Measurements from ENCODE around the gene TDO2.

Gene TDO2

DNA sequence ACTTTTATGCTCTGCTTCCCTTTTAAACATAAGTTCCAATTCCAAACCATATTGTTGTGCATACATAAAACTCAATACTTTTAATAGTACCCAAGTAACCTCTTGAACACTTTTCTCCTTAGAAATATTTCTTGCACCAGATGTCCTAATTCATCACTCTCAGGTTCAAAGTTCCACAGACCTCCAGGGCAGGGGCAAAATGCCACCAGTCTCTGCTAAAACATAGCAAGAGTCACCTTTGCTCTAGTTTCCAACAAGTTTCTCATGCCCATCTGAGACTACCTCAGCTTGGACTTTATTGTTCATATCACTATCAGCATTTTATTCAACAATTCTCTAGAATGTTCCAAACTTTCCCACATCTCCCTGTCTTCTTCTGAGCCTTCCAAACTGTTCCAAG is 23.7 kb upstream of the TDO2 start:
- H3K4me3 ChIP-seq (ENCODE audit: low read depth, low read length) = no peak overlapping the region
- TF ChIP-seq, protein P1, sequence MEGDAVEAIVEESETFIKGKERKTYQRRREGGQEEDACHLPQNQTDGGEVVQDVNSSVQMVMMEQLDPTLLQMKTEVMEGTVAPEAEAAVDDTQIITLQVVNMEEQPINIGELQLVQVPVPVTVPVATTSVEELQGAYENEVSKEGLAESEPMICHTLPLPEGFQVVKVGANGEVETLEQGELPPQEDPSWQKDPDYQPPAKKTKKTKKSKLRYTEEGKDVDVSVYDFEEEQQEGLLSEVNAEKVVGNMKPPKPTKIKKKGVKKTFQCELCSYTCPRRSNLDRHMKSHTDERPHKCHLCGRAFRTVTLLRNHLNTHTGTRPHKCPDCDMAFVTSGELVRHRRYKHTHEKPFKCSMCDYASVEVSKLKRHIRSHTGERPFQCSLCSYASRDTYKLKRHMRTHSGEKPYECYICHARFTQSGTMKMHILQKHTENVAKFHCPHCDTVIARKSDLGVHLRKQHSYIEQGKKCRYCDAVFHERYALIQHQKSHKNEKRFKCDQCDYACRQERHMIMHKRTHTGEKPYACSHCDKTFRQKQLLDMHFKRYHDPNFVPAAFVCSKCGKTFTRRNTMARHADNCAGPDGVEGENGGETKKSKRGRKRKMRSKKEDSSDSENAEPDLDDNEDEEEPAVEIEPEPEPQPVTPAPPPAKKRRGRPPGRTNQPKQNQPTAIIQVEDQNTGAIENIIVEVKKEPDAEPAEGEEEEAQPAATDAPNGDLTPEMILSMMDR (IDR thresholded peaks at IDR 0.05; ENCODE audit: borderline replicate concordance, insufficient read depth, low read depth, low read length) = no peak

- TF ChIP-seq, protein P1 (IDR thresholded peaks at IDR 0.05; ENCODE audit: borderline replicate concordance, insufficient read depth, low read depth, low read length) = no peak
- no peak overlapping the region for H3K4me3 ChIP-seq (ENCODE audit: low read depth, low read length)
Observed at GRCh38 chr4:155881555-155881954, 21.9 kb upstream of the TDO2 start.

DNA sequence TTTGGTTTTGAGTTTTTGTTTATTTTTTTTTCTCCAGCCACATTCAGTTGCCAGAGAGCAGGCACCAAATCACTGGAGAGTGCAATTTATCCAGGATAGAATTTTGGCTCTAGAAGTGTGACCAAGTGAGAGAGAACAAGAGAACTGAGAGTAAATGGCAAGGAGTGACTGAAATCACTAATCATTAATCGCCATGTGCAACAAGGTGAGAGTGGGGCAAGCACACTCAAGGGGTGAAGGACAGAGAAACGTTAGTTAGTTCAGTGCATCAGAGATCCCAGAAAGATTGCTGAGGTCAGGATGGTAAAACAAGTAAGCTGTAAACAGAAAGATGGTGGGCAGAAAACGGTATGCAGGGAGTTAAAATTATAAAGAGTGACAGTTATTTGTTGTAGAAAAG is 19.6 kb upstream of the TDO2 start:
- TF ChIP-seq, protein P1 (IDR thresholded peaks at IDR 0.05; ENCODE audit: borderline replicate concordance, insufficient read depth, low read depth, low read length) = no peak
- no peak overlapping the region for H3K4me3 ChIP-seq (ENCODE audit: low read depth, low read length)

GRCh38 chr4:155885666-155886065 is 17.8 kb upstream of the TDO2 start:
- TF ChIP-seq, protein P1 (IDR thresholded peaks at IDR 0.05; ENCODE audit: borderline replicate concordance, insufficient read depth, low read depth, low read length) = no peak
- H3K4me3 ChIP-seq (ENCODE audit: low read depth, low read length) = no peak overlapping the region

DNA sequence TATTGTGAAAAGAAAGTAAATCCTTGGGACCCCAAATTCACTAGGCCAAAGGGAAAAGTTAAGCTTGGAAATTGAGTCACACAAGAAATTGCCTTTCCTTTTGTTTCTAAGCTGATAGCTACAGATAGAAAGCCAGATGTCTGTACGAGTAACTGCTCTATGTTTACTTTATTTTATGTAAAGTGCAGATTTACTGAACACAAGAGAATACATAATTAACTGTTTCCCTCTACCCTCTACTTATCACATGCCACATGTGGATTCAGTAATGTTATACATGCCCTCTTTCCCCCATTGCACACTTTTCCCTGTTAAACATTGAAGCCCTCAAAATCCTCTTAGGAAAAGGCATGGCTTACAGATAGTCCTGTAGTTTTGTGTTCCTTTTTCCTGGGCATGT is 16.5 kb upstream of the TDO2 start:
- TF ChIP-seq, protein P1 (IDR thresholded peaks at IDR 0.05; ENCODE audit: borderline replicate concordance, insufficient read depth, low read depth, low read length) = no peak
- no peak overlapping the region for H3K4me3 ChIP-seq (ENCODE audit: low read depth, low read length)

DNA sequence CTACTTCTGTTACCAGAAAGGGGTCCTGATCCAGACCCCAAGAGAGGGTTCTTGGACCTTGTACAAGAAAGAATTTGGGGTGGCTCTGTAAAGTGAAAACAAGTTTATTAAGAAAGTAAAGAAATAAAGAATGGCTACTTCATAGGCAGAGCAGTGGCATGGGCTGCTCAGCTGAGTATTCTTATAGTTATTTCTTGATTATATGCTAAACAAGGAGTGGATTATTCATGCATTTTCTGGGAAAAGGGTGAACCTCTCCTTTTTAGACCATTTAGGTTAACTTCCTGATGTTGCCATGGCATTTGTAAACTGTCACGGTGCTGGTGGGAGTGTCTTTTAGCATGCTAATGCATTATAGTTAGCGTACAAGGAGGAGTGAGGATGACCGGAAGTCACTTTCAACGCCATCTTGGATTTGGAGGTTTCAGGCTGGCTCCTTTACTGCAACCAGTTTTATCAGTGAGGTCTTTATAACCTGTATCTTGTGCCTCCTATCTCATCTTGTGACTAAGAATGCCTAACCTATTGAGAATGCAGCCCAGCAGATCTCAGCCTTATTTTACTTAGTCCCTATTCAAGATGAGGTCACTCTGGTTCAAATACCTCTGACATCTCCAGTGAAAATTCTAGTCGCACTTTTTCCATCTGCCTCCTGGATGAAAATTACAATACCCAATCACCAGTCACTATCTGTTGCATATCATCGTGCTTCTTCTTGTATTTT is 15.5 kb upstream of the TDO2 start:
- no peak overlapping the region for H3K4me3 ChIP-seq (ENCODE audit: low read depth, low read length)
- TF ChIP-seq, protein P1 (IDR thresholded peaks at IDR 0.05; ENCODE audit: borderline replicate concordance, insufficient read depth, low read depth, low read length) = no peak

GRCh38 chr4:155889031-155889793 is 14.3 kb upstream of the TDO2 start:
- TF ChIP-seq, protein P1 (IDR thresholded peaks at IDR 0.05; ENCODE audit: borderline replicate concordance, insufficient read depth, low read depth, low read length) = no peak
- no peak overlapping the region for H3K4me3 ChIP-seq (ENCODE audit: low read depth, low read length)

Measured in GM12875 (cell line).